ENCODE measurements around the gene ZNF480. TPM values are rescaled to one million over a fixed set of nuclear protein-coding genes. Genes with fewer than 3 reads are reported as not detected.

The ZNF480 gene
- total and polyA plus RNA-seq, 7 donors = 4.6 to 10.5 (median 6.2) TPM

GRCh38 chr19:52296400-52296772, 583 bp upstream of the ZNF480 start:
- Histone ChIP-seq H3K4me3 (peak overlapping the region; percentile 68), H3K27me3 (ENCODE audit: insufficient read depth in 3 of 3, low read length in 2 of 3) (no peaks in the 10 kb centered on the region), H3K4me1 (peaks cover 8% of the 10 kb centered on the region), H3K36me3 (ENCODE audit: insufficient read depth in 1 of 2, low read depth in 1 of 2) (peaks cover 5 to 30% of the 10 kb centered on the region in 2 donors), H3K9me3 (no peaks in the 10 kb centered on the region), H3K27ac (peak overlapping the region; percentile 75)
- TF ChIP-seq, protein P1, sequence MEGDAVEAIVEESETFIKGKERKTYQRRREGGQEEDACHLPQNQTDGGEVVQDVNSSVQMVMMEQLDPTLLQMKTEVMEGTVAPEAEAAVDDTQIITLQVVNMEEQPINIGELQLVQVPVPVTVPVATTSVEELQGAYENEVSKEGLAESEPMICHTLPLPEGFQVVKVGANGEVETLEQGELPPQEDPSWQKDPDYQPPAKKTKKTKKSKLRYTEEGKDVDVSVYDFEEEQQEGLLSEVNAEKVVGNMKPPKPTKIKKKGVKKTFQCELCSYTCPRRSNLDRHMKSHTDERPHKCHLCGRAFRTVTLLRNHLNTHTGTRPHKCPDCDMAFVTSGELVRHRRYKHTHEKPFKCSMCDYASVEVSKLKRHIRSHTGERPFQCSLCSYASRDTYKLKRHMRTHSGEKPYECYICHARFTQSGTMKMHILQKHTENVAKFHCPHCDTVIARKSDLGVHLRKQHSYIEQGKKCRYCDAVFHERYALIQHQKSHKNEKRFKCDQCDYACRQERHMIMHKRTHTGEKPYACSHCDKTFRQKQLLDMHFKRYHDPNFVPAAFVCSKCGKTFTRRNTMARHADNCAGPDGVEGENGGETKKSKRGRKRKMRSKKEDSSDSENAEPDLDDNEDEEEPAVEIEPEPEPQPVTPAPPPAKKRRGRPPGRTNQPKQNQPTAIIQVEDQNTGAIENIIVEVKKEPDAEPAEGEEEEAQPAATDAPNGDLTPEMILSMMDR (IDR thresholded peaks at IDR 0.05) = no peak
- WGBS, 3 donors = 12 to 23% (median 17%) methylated on average over 8 of the region's 8 CpGs
- intact Hi-C loops (cut with DNase I) = loop anchor here in 1 of 2 donors (2.0 to 5.0 kb wide), 2 partner anchors 28 to 1171 kb away; partner anchors contain the start of genes ZNF766 and ZNF813
- DNase-seq (no peak), ATAC-seq (peak; percentile 2 to 23 (median 7))

GRCh38 chr19:52297601-52298364, 814 bp downstream of the ZNF480 start:
- Histone ChIP-seq H3K27me3 (ENCODE audit: insufficient read depth in 3 of 3, low read length in 2 of 3) (no peaks in the 10 kb centered on the region), H3K27ac (peak overlapping the region; percentile 82), H3K36me3 (ENCODE audit: insufficient read depth in 1 of 2, low read depth in 1 of 2) (peaks cover 12 to 42% of the 10 kb centered on the region in 2 donors), H3K4me3 (peak overlapping the region; percentile 68), H3K9me3 (peaks cover 11% of the 10 kb centered on the region), H3K4me1 (peaks cover 8% of the 10 kb centered on the region)
- WGBS, 3 donors = 11 to 12% (median 11%) methylated on average over 18 of the region's 18 CpGs
- TF ChIP-seq, protein P1 (IDR thresholded peaks at IDR 0.05) = no peak
- DNase-seq = no peak
- intact Hi-C loops (cut with DNase I) = loop anchor here in 1 of 2 donors (2.0 to 5.0 kb wide), 2 partner anchors 29 to 1170 kb away; partner anchors contain the start of genes ZNF766 and ZNF813
- ATAC-seq = no peak

DNA sequence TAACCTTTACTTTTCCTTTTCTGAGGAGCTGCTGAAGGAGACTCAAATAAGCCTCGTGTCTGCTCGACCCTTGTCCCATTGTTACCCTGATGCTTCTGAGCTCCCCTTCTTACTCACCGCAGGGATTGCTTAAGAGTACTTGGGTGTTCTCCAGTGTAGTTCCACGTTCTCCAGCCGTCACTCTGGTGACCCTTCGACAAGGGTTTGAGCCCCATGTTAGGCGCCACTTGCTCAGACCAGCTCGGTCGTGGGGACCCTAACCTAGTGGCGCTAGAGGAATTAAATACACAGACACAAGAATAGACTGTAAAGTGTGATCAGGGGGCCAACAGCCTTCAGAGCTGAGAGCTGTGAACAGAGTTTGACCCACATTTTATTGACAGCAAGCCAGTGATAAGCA, 10.3 kb downstream of the ZNF480 start:
- 96 to 97% (median 97%) methylated on average over 10 of the region's 10 CpGs for WGBS, 3 donors

DNA sequence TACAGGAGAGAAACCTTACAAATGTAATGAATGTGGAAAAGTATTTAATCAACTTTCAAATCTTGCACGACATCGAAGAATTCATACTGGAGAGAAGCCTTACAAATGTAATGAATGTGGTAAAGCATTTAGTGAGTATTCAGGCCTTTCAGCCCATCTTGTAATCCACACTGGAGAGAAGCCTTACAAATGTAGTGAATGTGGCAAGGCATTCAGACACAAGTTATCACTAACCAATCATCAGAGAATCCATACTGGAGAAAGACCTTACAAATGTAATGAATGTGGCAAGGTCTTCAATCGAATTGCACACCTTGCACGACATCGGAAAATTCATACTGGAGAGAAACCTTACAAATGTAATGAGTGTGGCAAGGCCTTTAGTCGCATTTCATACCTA, 25.5 kb downstream of the ZNF480 start:
- Histone ChIP-seq H3K4me1 (no peaks in the 10 kb centered on the region), H3K27me3 (ENCODE audit: insufficient read depth in 3 of 3, low read length in 2 of 3) (no peaks in the 10 kb centered on the region), H3K9me3 (peaks cover 98% of the 10 kb centered on the region), H3K36me3 (ENCODE audit: insufficient read depth in 1 of 2, low read depth in 1 of 2) (peaks cover 33 to 60% of the 10 kb centered on the region in 2 donors), H3K4me3 (no peak overlapping the region), H3K27ac (no peak overlapping the region)
- DNase-seq (no peak), ATAC-seq (no peak)
- WGBS, 3 donors = 96 to 99% (median 97%) methylated on average over 6 of the region's 6 CpGs
- TF ChIP-seq, protein P1 (IDR thresholded peaks at IDR 0.05) = no peak
- intact Hi-C loops (cut with DNase I) = no loop called here

More for the DNA sequence above, 10.3 kb downstream of the ZNF480 start:
- TF ChIP-seq, protein P1 (IDR thresholded peaks at IDR 0.05) = no peak
- Histone ChIP-seq H3K4me3 (no peak overlapping the region), H3K36me3 (ENCODE audit: insufficient read depth in 1 of 2, low read depth in 1 of 2) (peaks cover 33 to 91% of the 10 kb centered on the region in 2 donors), H3K27me3 (ENCODE audit: insufficient read depth in 3 of 3, low read length in 2 of 3) (no peaks in the 10 kb centered on the region), H3K9me3 (peaks cover 87% of the 10 kb centered on the region), H3K27ac (no peak overlapping the region), H3K4me1 (no peaks in the 10 kb centered on the region)
- DNase-seq (no peak), ATAC-seq (no peak)
- intact Hi-C loops (cut with DNase I) = no loop called here

Measured in psoas muscle (tissue), 8 donors.